K562 (cell line): ENCODE measurements around the gene PODXL2. TPM values are rescaled to one million over a fixed set of nuclear protein-coding genes. Genes with fewer than 3 reads are reported as not detected.

Source experiments
- CBFA2T2 ChIP-seq: fragments of 450-650 bp; conservative IDR thresholded peaks from 2 replicates; pipeline ENCODE4 v1.6.1; 2017; ENCODE audit warnings: mild to moderate bottlenecking
- DPF2 ChIP-seq: fragments of 450-650 bp; IDR thresholded peaks from 2 replicates; pipeline ENCODE4 v1.6.1; 2016
- ZNF174 ChIP-seq: fragments of 250-450 bp; sonication (Bioruptor Pico); IDR thresholded peaks from 2 replicates; pipeline ENCODE4 v1.4.0; 2020; ENCODE audit warnings: mild to moderate bottlenecking
- polyA plus RNA-seq, 8 experiments: library from polyadenylated mRNA; depleted of rRNA in 4 of 8; stranded (reverse) in 5 of 8; unstranded in 3 of 8; fragments of >200 nt; fragmentation: Nextera tagmentation in 2 of 8; fragmentation: Illumina TruSeq in 1 of 8; extraction: Ambion mirVana in 2 of 8; extraction: Trizol in 1 of 8; gene quantifications; 2 replicates each; pipeline versions ENCODE4 v1.2.1 to v1.2.3, GENCODE V29; 2011 to 2014; ENCODE audit warnings: inconsistent platforms in 1 of 8, missing spikeins in 1 of 8
- total RNA-seq, 7 experiments: library from RNA; depleted of rRNA in 6 of 7; stranded (reverse); fragments of >200 nt in 6 of 7; fragmentation: Illumina TruSeq in 2 of 7; extraction: Trizol in 2 of 7; gene quantifications; 2 replicates each; pipeline versions ENCODE4 v1.2.1 to v1.2.3, GENCODE V29; 2011 to 2021; ENCODE audit warnings: low replicate concordance in 1 of 7
- TF ChIP-seq, protein P1 (sequence below): fragments of 450-650 bp; formaldehyde crosslinking; IDR thresholded peaks from 2 replicates; pipeline ENCODE4 v1.4.0; 2020; ENCODE audit warnings: mild to moderate bottlenecking
- TF ChIP-seq, protein P2 (sequence below): fragments of 250-450 bp; sonication (Bioruptor Pico); IDR thresholded peaks from 2 replicates; pipeline ENCODE4 v1.4.0; 2020
- TF ChIP-seq, protein P3 (sequence below), 2 experiments: IDR thresholded peaks; 2 replicates each; pipeline ENCODE4 v1.6.1; 2011; ENCODE audit warnings: borderline replicate concordance in 1 of 2, control low read depth in 1 of 2, low read depth in 1 of 2, low read length in 1 of 2, mild to moderate bottlenecking in 1 of 2, mixed read lengths in 1 of 2, moderate library complexity in 1 of 2; ENCODE audit not compliant: insufficient read depth in 1 of 2, insufficient read length in 1 of 2, poor library complexity in 1 of 2, severe bottlenecking in 1 of 2; ENCODE audit errors: extremely low read depth in 1 of 2
- TF ChIP-seq, protein P4 (sequence below), 2 experiments: fragments of 250-450 bp in 1 of 2; fragments of 450-650 bp in 1 of 2; sonication (Bioruptor Pico) in 1 of 2; IDR thresholded peaks; 2 replicates each; pipeline versions ENCODE4 v1.6.1 to v1.8.0; 2016 to 2021; ENCODE audit warnings: mild to moderate bottlenecking in 2 of 2, moderate library complexity in 2 of 2, missing compliant biosample characterization in 1 of 2, missing genetic modification characterization in 1 of 2

The PODXL2 gene
- total and polyA plus RNA-seq, 9 of the 15 experiments (the other 6 are each of a cell fraction or from before 2014, with no cell fraction given), result 0.03 to 52.5 (median 21.9) TPM

DNA sequence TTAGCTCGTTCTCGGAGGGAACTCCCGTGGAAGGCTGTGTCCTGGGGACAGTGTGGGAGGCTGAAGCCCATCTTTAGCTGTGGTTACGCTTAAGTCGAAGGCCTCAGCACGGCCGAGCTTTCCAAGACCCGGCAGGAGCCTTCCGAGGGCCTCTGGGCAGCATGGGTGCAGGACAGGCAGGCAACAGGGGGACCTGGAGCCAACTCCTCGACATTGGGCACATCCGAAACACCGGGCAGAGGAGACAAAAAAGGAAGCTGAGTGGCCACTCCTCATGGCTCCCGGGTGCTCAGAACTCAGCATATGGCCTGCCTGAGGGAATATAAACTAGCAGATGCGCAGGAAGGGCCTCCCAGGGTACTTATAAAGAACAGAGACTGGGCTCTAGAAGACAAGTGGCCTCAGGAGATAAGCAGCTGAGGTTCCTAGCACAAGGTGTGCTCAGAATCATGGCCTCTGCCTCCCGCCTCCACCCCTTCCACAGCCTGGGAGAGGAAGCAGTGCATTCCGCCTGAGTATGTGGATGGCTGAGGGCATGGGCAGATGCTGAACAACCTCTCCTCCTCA is 77.9 kb downstream of the PODXL2 start (continued):
- TF ChIP-seq, protein P1, sequence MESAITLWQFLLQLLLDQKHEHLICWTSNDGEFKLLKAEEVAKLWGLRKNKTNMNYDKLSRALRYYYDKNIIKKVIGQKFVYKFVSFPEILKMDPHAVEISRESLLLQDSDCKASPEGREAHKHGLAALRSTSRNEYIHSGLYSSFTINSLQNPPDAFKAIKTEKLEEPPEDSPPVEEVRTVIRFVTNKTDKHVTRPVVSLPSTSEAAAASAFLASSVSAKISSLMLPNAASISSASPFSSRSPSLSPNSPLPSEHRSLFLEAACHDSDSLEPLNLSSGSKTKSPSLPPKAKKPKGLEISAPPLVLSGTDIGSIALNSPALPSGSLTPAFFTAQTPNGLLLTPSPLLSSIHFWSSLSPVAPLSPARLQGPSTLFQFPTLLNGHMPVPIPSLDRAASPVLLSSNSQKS (CRISPR knock-in tag), result no peak
- peak; percentile 73 for TF ChIP-seq CBFA2T2
- TF ChIP-seq, protein P2, sequence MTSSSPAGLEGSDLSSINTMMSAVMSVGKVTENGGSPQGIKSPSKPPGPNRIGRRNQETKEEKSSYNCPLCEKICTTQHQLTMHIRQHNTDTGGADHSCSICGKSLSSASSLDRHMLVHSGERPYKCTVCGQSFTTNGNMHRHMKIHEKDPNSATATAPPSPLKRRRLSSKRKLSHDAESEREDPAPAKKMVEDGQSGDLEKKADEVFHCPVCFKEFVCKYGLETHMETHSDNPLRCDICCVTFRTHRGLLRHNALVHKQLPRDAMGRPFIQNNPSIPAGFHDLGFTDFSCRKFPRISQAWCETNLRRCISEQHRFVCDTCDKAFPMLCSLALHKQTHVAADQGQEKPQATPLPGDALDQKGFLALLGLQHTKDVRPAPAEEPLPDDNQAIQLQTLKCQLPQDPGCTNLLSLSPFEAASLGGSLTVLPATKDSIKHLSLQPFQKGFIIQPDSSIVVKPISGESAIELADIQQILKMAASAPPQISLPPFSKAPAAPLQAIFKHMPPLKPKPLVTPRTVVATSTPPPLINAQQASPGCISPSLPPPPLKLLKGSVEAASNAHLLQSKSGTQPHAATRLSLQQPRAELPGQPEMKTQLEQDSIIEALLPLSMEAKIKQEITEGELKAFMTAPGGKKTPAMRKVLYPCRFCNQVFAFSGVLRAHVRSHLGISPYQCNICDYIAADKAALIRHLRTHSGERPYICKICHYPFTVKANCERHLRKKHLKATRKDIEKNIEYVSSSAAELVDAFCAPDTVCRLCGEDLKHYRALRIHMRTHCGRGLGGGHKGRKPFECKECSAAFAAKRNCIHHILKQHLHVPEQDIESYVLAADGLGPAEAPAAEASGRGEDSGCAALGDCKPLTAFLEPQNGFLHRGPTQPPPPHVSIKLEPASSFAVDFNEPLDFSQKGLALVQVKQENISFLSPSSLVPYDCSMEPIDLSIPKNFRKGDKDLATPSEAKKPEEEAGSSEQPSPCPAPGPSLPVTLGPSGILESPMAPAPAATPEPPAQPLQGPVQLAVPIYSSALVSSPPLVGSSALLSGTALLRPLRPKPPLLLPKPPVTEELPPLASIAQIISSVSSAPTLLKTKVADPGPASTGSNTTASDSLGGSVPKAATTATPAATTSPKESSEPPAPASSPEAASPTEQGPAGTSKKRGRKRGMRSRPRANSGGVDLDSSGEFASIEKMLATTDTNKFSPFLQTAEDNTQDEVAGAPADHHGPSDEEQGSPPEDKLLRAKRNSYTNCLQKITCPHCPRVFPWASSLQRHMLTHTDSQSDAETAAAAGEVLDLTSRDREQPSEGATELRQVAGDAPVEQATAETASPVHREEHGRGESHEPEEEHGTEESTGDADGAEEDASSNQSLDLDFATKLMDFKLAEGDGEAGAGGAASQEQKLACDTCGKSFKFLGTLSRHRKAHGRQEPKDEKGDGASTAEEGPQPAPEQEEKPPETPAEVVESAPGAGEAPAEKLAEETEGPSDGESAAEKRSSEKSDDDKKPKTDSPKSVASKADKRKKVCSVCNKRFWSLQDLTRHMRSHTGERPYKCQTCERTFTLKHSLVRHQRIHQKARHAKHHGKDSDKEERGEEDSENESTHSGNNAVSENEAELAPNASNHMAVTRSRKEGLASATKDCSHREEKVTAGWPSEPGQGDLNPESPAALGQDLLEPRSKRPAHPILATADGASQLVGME (CRISPR knock-in tag), result no peak
- TF ChIP-seq, protein P3, sequence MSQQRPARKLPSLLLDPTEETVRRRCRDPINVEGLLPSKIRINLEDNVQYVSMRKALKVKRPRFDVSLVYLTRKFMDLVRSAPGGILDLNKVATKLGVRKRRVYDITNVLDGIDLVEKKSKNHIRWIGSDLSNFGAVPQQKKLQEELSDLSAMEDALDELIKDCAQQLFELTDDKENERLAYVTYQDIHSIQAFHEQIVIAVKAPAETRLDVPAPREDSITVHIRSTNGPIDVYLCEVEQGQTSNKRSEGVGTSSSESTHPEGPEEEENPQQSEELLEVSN (IDR thresholded peaks at IDR 0.05; ENCODE audit: borderline replicate concordance in 1 of 2, extremely low read depth in 1 of 2, insufficient read depth in 1 of 2, insufficient read length in 1 of 2, low read depth in 1 of 2, low read length in 1 of 2, poor library complexity in 1 of 2, severe bottlenecking in 1 of 2), result peak in 1 of 2 experiments; percentile 7
- TF ChIP-seq, protein P4, sequence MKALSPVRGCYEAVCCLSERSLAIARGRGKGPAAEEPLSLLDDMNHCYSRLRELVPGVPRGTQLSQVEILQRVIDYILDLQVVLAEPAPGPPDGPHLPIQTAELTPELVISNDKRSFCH (CRISPR knock-in tag; IDR thresholded peaks at IDR 0.05), result no peak
- TF ChIP-seq, protein P4 (tag; IDR thresholded peaks at IDR 0.05), result no peak
- TF ChIP-seq ZNF174 (CRISPR knock-in tag), result no peak
- no peak for TF ChIP-seq DPF2
